Measurements from ENCODE around the gene MYO9A.
"Not testable (repeated sequence)": the region's sequence is repeated elsewhere in the genome, so short reads cannot be mapped to it uniquely, and the experiment has no call there.

MYO9A gene

DNA sequence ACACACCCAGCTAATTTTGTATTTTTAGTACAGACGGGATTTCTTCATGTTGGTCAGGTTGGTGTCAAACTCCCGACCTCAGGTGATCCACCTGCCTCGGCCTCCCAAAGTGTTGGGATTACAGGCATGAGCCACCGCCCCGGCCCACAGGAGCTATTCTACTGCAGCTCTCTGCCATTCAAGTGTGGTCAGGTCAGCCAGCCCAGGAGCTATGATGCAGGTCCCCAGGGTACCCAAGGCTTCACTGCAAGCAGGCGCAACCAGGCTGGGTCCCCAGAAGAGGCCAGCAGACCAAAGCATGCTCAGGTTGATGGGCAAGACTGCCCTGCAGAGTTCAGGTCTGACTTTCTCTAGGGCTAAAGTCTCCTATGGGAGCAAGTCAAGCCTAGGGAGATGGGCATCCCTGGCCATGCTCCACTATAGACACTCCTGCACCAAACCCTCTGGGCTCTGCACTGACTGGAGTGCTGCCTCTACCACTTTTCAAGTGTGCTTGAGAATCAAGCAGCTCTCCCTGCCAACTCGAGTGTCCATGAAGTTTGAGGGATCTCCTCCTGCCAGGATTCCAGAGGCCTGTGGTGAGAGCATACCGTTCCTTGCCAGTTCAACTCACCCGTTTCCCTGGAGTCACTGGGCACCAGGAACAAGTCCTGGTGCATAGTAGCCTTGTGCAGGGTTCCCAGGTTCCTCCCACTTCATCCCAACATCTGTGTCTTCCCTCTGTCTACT, 30.9 kb downstream of the MYO9A start:
- DNase-seq, result no peak

GRCh38 chr15:72086010-72086697, 31.8 kb downstream of the MYO9A start:
- no peak for DNase-seq

GRCh38 chr15:72082176-72082575, 35.8 kb downstream of the MYO9A start:
- DNase-seq, result no peak

- DNase-seq, result no peak
Measured at GRCh38 chr15:72078887-72079286, 39.1 kb downstream of the MYO9A start.

GRCh38 chr15:72077950-72078349, 40.0 kb downstream of the MYO9A start:
- no peak for DNase-seq

DNA sequence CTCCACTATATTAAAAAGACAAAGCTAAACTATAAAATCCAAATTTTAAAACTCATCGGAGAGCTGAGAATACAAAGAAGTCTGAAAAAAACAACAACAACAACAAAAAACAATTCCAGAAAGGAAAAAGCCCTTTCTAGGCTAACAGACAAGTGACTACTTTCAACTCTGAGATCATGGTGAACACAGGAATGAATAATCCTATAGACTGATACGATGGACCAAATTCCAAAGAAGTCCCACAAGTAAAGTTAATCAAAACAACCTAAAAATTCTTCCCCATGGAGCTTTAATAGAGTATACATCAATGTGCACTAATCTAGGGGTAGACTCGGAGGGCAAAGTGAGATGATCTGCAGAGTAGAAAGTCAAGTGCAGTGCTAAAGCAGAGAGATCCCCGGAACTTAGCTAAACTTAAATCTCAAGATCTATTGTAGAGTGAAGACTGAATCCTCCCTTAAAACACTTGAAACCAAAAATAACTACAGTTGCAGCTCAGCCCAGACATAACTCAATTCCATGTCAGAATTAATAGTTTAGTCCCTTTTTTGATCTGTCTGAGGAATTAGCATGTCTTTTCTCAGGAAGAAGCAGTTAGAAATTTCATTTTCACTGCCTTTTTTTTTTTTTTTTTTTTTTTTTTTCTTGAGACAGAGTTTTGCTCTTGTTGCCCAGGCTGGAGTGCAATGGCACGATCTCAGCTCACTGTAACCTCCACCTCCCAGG, 43.5 kb downstream of the MYO9A start:
- DNase-seq, result no peak

- DNase-seq, result not testable (repeated sequence)
Measured at GRCh38 chr15:72071448-72071825, 46.5 kb downstream of the MYO9A start.

- DNase-seq, result no peak
Measured at GRCh38 chr15:72070817-72071447, 47.0 kb downstream of the MYO9A start.

GRCh38 chr15:72068856-72069255, 49.1 kb downstream of the MYO9A start:
- DNase-seq, result no peak

DNA sequence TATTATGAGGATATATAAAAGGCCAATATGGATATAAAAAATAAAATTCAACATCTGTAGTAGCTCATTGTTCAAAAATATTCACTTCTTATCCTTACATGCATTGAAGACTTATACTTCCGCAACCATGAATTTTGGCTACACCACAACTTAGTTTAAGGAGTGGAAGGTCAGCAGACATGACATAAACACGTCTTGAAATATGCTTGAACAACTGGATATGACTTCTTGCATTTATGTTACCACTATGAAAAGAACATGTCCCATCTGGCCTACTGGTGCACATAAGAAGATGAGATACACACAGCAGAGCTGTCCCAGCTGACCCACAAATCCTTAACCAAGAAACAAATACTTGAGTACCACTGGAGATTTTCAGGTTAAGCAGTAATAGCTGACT, 52.1 kb downstream of the MYO9A start:
- no peak for DNase-seq

GRCh38 chr15:72063186-72063585, 54.8 kb downstream of the MYO9A start:
- DNase-seq, result no peak

- no peak for DNase-seq
Measured at GRCh38 chr15:72062319-72062718, 55.6 kb downstream of the MYO9A start.

- DNase-seq, result no peak
Measured at GRCh38 chr15:72060687-72061250, 57.2 kb downstream of the MYO9A start.

DNA sequence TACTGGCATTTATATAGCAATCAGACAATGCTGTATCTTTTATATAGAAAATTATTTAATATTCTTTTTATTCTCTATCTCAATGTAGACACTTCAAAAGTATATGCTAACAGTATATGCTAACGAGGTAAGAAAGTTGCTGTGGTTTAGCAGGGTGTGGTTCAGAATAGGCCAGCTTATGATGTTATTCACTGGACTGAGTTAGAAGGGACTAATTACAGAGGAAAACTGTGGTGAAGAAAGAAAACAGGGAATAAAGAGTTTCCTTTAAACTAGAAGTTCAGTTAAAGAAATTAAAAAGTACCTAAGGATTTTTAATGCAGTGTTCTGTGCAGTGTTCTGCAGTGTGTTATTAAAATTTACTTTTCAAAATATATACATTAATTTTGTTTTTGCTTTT, 59.4 kb downstream of the MYO9A start:
- DNase-seq, result no peak

DNA sequence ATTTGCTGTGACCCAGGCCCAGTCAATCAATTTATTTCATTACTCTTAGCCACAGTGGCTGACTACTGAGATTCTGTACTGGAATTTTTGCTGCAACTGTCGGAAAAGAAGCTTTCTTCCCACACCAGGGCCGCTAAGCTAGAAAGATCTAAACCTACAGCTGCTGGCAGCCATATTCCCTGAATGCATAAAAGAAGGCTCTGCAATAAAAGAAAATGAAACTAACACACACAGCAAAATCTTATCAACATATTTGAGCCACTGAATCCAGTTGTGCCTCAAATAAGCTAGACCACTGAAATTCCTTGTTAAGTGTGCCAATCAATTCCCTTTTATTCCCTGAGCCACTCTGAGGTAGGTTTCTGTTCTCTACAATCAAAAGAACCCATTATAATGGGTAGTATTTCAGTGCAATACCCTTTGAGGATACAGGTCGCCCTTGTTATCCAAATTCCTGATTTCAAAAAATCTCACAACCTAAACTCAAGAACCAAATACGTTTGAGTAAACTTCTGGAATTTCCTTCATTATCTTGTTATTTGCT, 60.3 kb downstream of the MYO9A start:
- no peak for DNase-seq

- not testable (repeated sequence) for DNase-seq
Measured at GRCh38 chr15:72056217-72056616, 61.7 kb downstream of the MYO9A start.

DNA sequence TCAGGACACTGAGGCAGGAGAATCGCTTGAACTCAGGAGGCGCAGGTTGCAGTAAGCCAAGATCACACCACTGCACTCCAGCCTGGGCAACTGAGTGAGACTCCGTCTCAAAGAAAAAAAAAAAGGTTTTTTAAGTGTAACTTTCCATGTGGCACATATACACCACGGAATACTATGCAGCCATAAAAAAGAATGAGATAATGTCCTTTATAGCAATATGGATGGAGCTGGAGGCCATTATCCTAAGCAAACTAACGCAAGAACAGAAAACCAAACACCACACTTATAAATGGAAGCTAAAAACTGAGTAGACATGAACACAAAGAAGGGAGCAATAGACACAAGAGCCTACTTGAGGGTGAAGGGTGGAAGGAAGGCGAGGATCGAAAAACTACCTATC, 64.7 kb downstream of the MYO9A start:
- not testable (repeated sequence) for DNase-seq

- DNase-seq, result no peak
Measured at GRCh38 chr15:72050700-72051099, 67.2 kb downstream of the MYO9A start.

DNA sequence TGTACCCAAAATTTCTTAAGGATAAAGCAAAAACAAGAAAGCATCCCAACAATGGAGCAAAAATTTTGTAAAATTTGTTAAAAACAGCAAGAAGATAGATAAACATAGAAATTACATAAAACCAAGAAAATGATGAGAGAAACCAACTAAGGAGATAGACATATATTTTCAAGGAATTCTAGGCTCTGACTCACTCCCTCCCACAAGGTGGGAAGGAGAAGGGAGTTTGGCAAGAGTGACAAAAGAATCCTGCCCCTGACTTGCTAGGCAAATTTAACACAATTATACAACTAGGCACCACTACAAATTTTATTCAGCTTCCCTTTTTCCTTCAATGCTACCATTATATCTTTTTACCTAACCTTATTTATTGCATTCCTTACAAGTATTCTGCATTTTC, 70.9 kb downstream of the MYO9A start:
- no peak for DNase-seq

- no peak for DNase-seq
Measured at GRCh38 chr15:72044956-72045355, 73.0 kb downstream of the MYO9A start.

- DNase-seq, result no peak
Measured at GRCh38 chr15:72042865-72043264, 75.1 kb downstream of the MYO9A start.

- DNase-seq, result no peak
Measured at GRCh38 chr15:72042054-72042453, 75.9 kb downstream of the MYO9A start.

GRCh38 chr15:72037321-72037720, 80.6 kb downstream of the MYO9A start:
- no peak for DNase-seq

Measured in CD4-positive, alpha-beta T cell treated with Interleukin-15 for 1 hour (primary cell).